WTC11 (cell line): ENCODE measurements around the gene PRKCZ.

Experiments used
- CBFB ChIP-seq: sonication (generic); formaldehyde crosslinking; IDR thresholded peaks from 2 replicates; pipeline ENCODE4 v1.8.1; 2022; ENCODE audit warnings: mild to moderate bottlenecking, low read depth, missing genetic modification reagents
- CREB1 ChIP-seq: sonication (generic); formaldehyde crosslinking; IDR thresholded peaks from 2 replicates; pipeline ENCODE4 v1.8.0; 2023; ENCODE audit warnings: mild to moderate bottlenecking, missing genetic modification reagents
- CREM ChIP-seq: sonication (generic); formaldehyde crosslinking; IDR thresholded peaks from 2 replicates; pipeline ENCODE4 v1.8.1; 2022; ENCODE audit warnings: mild to moderate bottlenecking, missing genetic modification reagents, moderate library complexity
- E2F1 ChIP-seq: sonication (generic); formaldehyde crosslinking; IDR thresholded peaks from 2 replicates; pipeline ENCODE4 v1.8.0; 2022; ENCODE audit warnings: mild to moderate bottlenecking, missing genetic modification reagents
- IRF2 ChIP-seq: sonication (generic); formaldehyde crosslinking; IDR thresholded peaks from 2 replicates; pipeline ENCODE4 v1.8.0; 2022; ENCODE audit warnings: low read depth, missing genetic modification reagents, borderline replicate concordance
- NFYB ChIP-seq: sonication (generic); formaldehyde crosslinking; conservative IDR thresholded peaks from 2 replicates; pipeline ENCODE4 v1.8.0; 2022; ENCODE audit warnings: low read depth, missing genetic modification reagents
- NR1H2 ChIP-seq: sonication (generic); formaldehyde crosslinking; IDR thresholded peaks from 2 replicates; pipeline ENCODE4 v1.9.0; 2021; ENCODE audit warnings: mild to moderate bottlenecking, moderate library complexity, missing genetic modification reagents
- PRDM15 ChIP-seq: sonication (generic); formaldehyde crosslinking; IDR thresholded peaks from 2 replicates; pipeline ENCODE4 v1.8.0; 2022; ENCODE audit warnings: missing genetic modification reagents
- TEAD1 ChIP-seq: sonication (generic); formaldehyde crosslinking; IDR thresholded peaks from 2 replicates; pipeline ENCODE4 v1.8.0; 2022; ENCODE audit warnings: mild to moderate bottlenecking, missing genetic modification reagents
- ZNF121 ChIP-seq: sonication (generic); formaldehyde crosslinking; IDR thresholded peaks from 2 replicates; pipeline ENCODE4 v1.8.0; 2023; ENCODE audit warnings: missing genetic modification reagents
- ZNF317 ChIP-seq: sonication (generic); formaldehyde crosslinking; IDR thresholded peaks from 2 replicates; pipeline ENCODE4 v1.8.1; 2023; ENCODE audit warnings: low read depth, mild to moderate bottlenecking, moderate library complexity, missing genetic modification reagents, borderline replicate concordance
- ZNF671 ChIP-seq: fragments of 250-450 bp; sonication (Bioruptor Pico); IDR thresholded peaks from 2 replicates; pipeline ENCODE4 v1.8.0; 2021; ENCODE audit warnings: mild to moderate bottlenecking
- TF ChIP-seq, protein P1 (sequence below): fragments of 200-600 bp; IDR thresholded peaks from 2 replicates; pipeline ENCODE4 v1.8.0; 2022; ENCODE audit warnings: antibody characterized with exemption
- TF ChIP-seq, protein P2 (sequence below): sonication (generic); formaldehyde crosslinking; IDR thresholded peaks from 2 replicates; pipeline ENCODE4 v1.8.1; 2022; ENCODE audit warnings: low read depth, mild to moderate bottlenecking, moderate library complexity, missing genetic modification reagents, borderline replicate concordance

- TF ChIP-seq IRF2 (CRISPR knock-in tag): no peak
- no peak for TF ChIP-seq E2F1 (CRISPR knock-in tag)
- TF ChIP-seq CBFB: no peak
- no peak for TF ChIP-seq ZNF317 (CRISPR knock-in tag)
- no peak for TF ChIP-seq ZNF671 (CRISPR knock-in tag)
- no peak for TF ChIP-seq NR1H2 (CRISPR knock-in tag)
- TF ChIP-seq, protein P1, sequence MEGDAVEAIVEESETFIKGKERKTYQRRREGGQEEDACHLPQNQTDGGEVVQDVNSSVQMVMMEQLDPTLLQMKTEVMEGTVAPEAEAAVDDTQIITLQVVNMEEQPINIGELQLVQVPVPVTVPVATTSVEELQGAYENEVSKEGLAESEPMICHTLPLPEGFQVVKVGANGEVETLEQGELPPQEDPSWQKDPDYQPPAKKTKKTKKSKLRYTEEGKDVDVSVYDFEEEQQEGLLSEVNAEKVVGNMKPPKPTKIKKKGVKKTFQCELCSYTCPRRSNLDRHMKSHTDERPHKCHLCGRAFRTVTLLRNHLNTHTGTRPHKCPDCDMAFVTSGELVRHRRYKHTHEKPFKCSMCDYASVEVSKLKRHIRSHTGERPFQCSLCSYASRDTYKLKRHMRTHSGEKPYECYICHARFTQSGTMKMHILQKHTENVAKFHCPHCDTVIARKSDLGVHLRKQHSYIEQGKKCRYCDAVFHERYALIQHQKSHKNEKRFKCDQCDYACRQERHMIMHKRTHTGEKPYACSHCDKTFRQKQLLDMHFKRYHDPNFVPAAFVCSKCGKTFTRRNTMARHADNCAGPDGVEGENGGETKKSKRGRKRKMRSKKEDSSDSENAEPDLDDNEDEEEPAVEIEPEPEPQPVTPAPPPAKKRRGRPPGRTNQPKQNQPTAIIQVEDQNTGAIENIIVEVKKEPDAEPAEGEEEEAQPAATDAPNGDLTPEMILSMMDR: no peak
- TF ChIP-seq, protein P2, sequence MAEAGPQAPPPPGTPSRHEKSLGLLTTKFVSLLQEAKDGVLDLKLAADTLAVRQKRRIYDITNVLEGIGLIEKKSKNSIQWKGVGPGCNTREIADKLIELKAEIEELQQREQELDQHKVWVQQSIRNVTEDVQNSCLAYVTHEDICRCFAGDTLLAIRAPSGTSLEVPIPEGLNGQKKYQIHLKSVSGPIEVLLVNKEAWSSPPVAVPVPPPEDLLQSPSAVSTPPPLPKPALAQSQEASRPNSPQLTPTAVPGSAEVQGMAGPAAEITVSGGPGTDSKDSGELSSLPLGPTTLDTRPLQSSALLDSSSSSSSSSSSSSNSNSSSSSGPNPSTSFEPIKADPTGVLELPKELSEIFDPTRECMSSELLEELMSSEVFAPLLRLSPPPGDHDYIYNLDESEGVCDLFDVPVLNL (CRISPR knock-in tag): no peak
- TF ChIP-seq ZNF121: no peak
- no peak for TF ChIP-seq CREB1
- no peak for TF ChIP-seq TEAD1
- no peak for TF ChIP-seq CREM (CRISPR knock-in tag)
- TF ChIP-seq PRDM15 (CRISPR knock-in tag): no peak
- TF ChIP-seq NFYB (CRISPR knock-in tag): no peak
Observed at GRCh38 chr1:2215329-2215728, 165.1 kb downstream of the PRKCZ start.
